Fibroblast of pulmonary artery (primary cell): ENCODE results near the gene FUT6.
"Not testable (repeated sequence)": the region's sequence is repeated elsewhere in the genome, so short reads cannot be mapped to it uniquely, and the experiment has no call there.

ENCODE experiments used
- DNase-seq: peaks from one replicate; pipeline ENCODE4 v3.0.0-alpha.2; 2010; ENCODE audit warnings: low read depth
- H3K4me3 ChIP-seq: replicated peaks from 2 replicates; pipeline ENCODE4 v1.5.1; 2011; ENCODE audit warnings: low read depth, mild to moderate bottlenecking, control low read depth, low read length, moderate library complexity
- CTCF ChIP-seq: IDR thresholded peaks from 2 replicates; pipeline ENCODE4 v1.5.1; 2011; ENCODE audit warnings: mild to moderate bottlenecking, control low read depth, low read length, inconsistent platforms; ENCODE audit errors: missing control alignments

FUT6 gene

GRCh38 chr19:5785423-5785822 lies 54.1 kb downstream of the FUT6 start:
- DNase-seq, result no peak
- TF ChIP-seq CTCF, result no peak
- no peak overlapping the region for H3K4me3 ChIP-seq

- H3K4me3 ChIP-seq, result no peak within 1 kb of the TSS
- TF ChIP-seq CTCF, result no peak
- DNase-seq, result no peak
Observed at GRCh38 chr19:5784581-5785147, 54.8 kb downstream of the FUT6 start, which contains the start of gene PRR22. TSS of gene PRR22 (minus strand) at chr19:5784746. CDS start at chr19:5784660, 86 bp downstream.

- no peak for DNase-seq
- no peak for TF ChIP-seq CTCF
- no peak overlapping the region for H3K4me3 ChIP-seq
Observed at GRCh38 chr19:5782945-5783919, 56.3 kb downstream of the FUT6 start.

- DNase-seq, result no peak
- no peak for TF ChIP-seq CTCF
- H3K4me3 ChIP-seq, result no peak overlapping the region
Observed at GRCh38 chr19:5782322-5782721, 57.2 kb downstream of the FUT6 start.

GRCh38 chr19:5780916-5781315 lies 58.6 kb downstream of the FUT6 start:
- DNase-seq, H3K4me3 ChIP-seq: not testable (repeated sequence)
